Mesangial cell (primary cell): ENCODE data around the gene RAB27B. TPM values are rescaled to one million over a fixed set of nuclear protein-coding genes. Genes with fewer than 3 reads are reported as not detected.

Experiments
- total RNA-seq: library from RNA; depleted of rRNA; stranded (reverse); fragments of >200 nt; gene quantifications from 2 replicates; pipeline ENCODE4 v1.2.3, GENCODE V29; 2015

The RAB27B gene, protein sequence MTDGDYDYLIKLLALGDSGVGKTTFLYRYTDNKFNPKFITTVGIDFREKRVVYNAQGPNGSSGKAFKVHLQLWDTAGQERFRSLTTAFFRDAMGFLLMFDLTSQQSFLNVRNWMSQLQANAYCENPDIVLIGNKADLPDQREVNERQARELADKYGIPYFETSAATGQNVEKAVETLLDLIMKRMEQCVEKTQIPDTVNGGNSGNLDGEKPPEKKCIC
- 1.6 and 3.0 TPM in 2 replicates for total RNA-seq

GRCh38 chr18:54828281-54828881 lies at the start of gene RAB27B:
RAB27B (plus strand) TSS chr18:54828477; CDS start chr18:54877586, 49,109 bp downstream.

Other genes starting within 250 kb of the RAB27B start
- not detected in 2 replicates for gene DYNAP, start 237.2 kb upstream of the RAB27B start, total RNA-seq
- 1.0 and 2.6 TPM in 2 replicates for gene CCDC68, start 131.0 kb downstream of the RAB27B start, total RNA-seq